CD4-positive, alpha-beta T cell (primary cell): Measurements from ENCODE around the gene ALG12. TPM values are rescaled to one million over a fixed set of nuclear protein-coding genes. Genes with fewer than 3 reads are reported as not detected.

Experiments
- ATAC-seq: fragments of 200-7000 bp; cut with Tn5 transposase; one replicate; pipeline ENCODE4 v1.10.0; 2022; ENCODE audit warnings: mild to moderate bottlenecking; ENCODE audit not compliant: poor library complexity
- CTCF ChIA-PET: fragments of 350-600 bp; sonication (Branson Sonifier 250); formaldehyde crosslinking; loops from one replicate; lab custom pipeline; 2021; ENCODE audit warnings: antibody characterized with exemption, inconsistent platforms; lab: Charles Lee
- POLR2A ChIA-PET: fragments of 350-600 bp; sonication (Branson Sonifier 250); formaldehyde crosslinking; loops from one replicate; lab custom pipeline; 2021; ENCODE audit warnings: antibody characterized with exemption, inconsistent platforms; lab: Charles Lee
- DNase-seq, 14 experiments: peaks; one replicate each; pipeline ENCODE4 v3.0.0-alpha.2; 2013 to 2020; ENCODE audit warnings: mixed read lengths in 2 of 14
- H3K27ac ChIP-seq, 2 donors: one replicate each; pipeline versions ENCODE4 v1.5.1 to v1.7.0; 2013; ENCODE audit warnings: low read length in 2 of 2, low read depth in 1 of 2, mild to moderate bottlenecking in 1 of 2
- H3K27me3 ChIP-seq, 2 experiments: 1 replicate in 1 of 2; 2 replicates in 1 of 2; pipeline versions ENCODE4 v1.6.1 to v1.7.0; 2013; ENCODE audit warnings: low read length in 2 of 2, control low read depth in 1 of 2, mild to moderate bottlenecking in 1 of 2, moderate library complexity in 1 of 2; ENCODE audit not compliant: insufficient read depth in 2 of 2, control insufficient read depth in 1 of 2
- H3K36me3 ChIP-seq: one replicate; pipeline ENCODE4 v1.6.1; 2013; ENCODE audit warnings: low read length, control low read depth; ENCODE audit not compliant: insufficient read depth
- H3K4me1 ChIP-seq: one replicate; pipeline ENCODE4 v1.6.1; 2013; ENCODE audit warnings: low read length, control low read depth; ENCODE audit not compliant: insufficient read depth
- H3K4me3 ChIP-seq: one replicate; pipeline ENCODE4 v1.5.1; 2013; ENCODE audit warnings: mild to moderate bottlenecking, low read length, moderate library complexity
- H3K9me3 ChIP-seq, 2 experiments: 1 replicate in 1 of 2; 2 replicates in 1 of 2; pipeline versions ENCODE4 v1.6.1 to v1.7.0; 2013; ENCODE audit warnings: low read length in 2 of 2, mild to moderate bottlenecking in 2 of 2, control low read depth in 1 of 2, moderate library complexity in 1 of 2; ENCODE audit not compliant: control insufficient read depth in 1 of 2, insufficient read depth in 1 of 2
- H3K27ac Mint-ChIP-seq: one replicate; pipeline ENCODE4 v1.8.0; 2020; ENCODE audit warnings: mixed read lengths
- H3K27me3 Mint-ChIP-seq: one replicate; pipeline ENCODE4 v1.8.0; 2021; ENCODE audit warnings: mixed read lengths
- H3K36me3 Mint-ChIP-seq: one replicate; pipeline ENCODE4 v1.8.0; 2021; ENCODE audit warnings: low read depth, mixed read lengths
- H3K4me1 Mint-ChIP-seq: one replicate; pipeline ENCODE4 v1.8.0; 2021; ENCODE audit warnings: low read depth, mixed read lengths
- H3K4me3 Mint-ChIP-seq: one replicate; pipeline ENCODE4 v1.8.0; 2020; ENCODE audit warnings: mild to moderate bottlenecking, mixed read lengths
- H3K9me3 Mint-ChIP-seq: one replicate; pipeline ENCODE4 v1.8.0; 2020; ENCODE audit warnings: mixed read lengths
- intact Hi-C, 2 experiments: fragments of 100-400 bp; cut with DNase I in 1 of 2; cut with micrococcal nuclease in 1 of 2; formaldehyde crosslinking; loops; one replicate each; pipeline versions ENCODE4 v1.15.1 to v1.9.0; 2023 to 2025; cut with DNase I, micrococcal nuclease
- total RNA-seq, 174 experiments: library from RNA in 2 of 174; stranded (reverse) in 2 of 174; gene quantifications; one replicate each; pipeline ENCODE4 v1.2.3 and lab custom pipeline; 2021 to 2026
- TF ChIP-seq, protein P1 (sequence below): fragments of 200-600 bp; IDR thresholded peaks from one replicate; pipeline ENCODE4 v1.8.0; 2022; ENCODE audit warnings: antibody characterized with exemption, mild to moderate bottlenecking

The ALG12 gene
- total RNA-seq, 2 experiments from 2014 or later, result 13.5 to 14.6 TPM

DNA sequence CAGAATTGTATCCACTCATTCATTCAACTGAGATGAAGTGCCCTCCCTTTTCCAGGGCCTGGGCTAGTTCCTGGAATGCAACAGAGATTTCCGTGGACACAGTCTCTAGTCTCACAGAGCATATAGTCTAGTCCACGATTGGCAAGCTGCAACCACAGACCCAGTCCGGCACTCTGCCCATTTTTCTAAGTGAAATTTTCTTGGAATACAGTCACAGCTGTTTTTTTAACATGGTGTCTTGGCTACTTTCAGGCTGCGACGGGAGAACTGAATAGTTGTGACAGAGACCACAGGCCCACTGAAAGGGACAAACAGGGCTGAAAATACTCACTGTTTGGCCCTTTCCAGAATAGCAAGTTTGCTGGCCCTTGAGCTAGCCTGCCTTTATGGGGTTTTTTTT lies 29.2 kb downstream of the ALG12 start:
- H3K9me3 Mint-ChIP-seq, result peaks cover 4% of the 10 kb centered on the region
- ChIA-PET CTCF (no interaction called here), POLR2A (no interaction called here)
- H3K36me3 ChIP-seq, result peaks cover 61% of the 10 kb centered on the region
- intact Hi-C loops, result no loop called here
- no peak for ATAC-seq
- no peak overlapping the region for H3K4me3 ChIP-seq
- DNase-seq, result no peak
- peaks cover 7% of the 10 kb centered on the region for H3K4me1 Mint-ChIP-seq
- no peaks in the 10 kb centered on the region for H3K4me1 ChIP-seq
- H3K27me3 ChIP-seq, result no peaks in the 10 kb centered on the region
- H3K27ac Mint-ChIP-seq, result no peak overlapping the region
- H3K4me3 Mint-ChIP-seq, result no peak overlapping the region
- peaks cover 88% of the 10 kb centered on the region for H3K36me3 Mint-ChIP-seq
- H3K27ac ChIP-seq, result no peak overlapping the region
- no peaks in the 10 kb centered on the region for H3K27me3 Mint-ChIP-seq
- TF ChIP-seq, protein P1, sequence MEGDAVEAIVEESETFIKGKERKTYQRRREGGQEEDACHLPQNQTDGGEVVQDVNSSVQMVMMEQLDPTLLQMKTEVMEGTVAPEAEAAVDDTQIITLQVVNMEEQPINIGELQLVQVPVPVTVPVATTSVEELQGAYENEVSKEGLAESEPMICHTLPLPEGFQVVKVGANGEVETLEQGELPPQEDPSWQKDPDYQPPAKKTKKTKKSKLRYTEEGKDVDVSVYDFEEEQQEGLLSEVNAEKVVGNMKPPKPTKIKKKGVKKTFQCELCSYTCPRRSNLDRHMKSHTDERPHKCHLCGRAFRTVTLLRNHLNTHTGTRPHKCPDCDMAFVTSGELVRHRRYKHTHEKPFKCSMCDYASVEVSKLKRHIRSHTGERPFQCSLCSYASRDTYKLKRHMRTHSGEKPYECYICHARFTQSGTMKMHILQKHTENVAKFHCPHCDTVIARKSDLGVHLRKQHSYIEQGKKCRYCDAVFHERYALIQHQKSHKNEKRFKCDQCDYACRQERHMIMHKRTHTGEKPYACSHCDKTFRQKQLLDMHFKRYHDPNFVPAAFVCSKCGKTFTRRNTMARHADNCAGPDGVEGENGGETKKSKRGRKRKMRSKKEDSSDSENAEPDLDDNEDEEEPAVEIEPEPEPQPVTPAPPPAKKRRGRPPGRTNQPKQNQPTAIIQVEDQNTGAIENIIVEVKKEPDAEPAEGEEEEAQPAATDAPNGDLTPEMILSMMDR, result no peak
- H3K9me3 ChIP-seq, result peaks cover 0 to 17% of the 10 kb centered on the region in 2 experiments

DNA sequence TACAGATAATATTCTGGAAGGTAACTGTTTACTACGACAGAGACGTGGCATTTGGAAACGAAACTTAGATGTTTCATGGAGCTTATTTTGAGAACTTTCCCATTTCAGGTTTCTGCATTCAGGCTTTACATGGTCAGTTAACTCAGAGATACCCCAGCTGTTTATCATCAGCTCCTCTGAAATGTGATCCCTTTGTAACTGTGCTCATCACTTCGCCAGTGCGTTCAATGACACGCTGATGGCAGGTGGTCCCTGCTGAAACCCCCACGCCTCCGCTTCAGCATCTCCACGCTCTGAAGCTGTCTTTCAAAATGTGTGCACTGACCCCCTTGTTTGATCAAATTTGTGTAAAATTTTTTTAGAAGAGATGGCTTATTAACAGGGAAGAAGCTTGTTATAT lies 30.5 kb downstream of the ALG12 start:
- DNase-seq (no peak), ATAC-seq (no peak)
- intact Hi-C loops, result no loop called here
- ChIA-PET POLR2A (interaction anchor here (0.6 kb wide), 1 partner anchor 31 kb away, joined by 3 read pairs; the partner anchor contains the start of gene CRELD2), CTCF (no interaction called here)
- Mint-ChIP-seq H3K4me3 (no peak overlapping the region), H3K9me3 (peaks cover 4% of the 10 kb centered on the region), H3K4me1 (peaks cover 12% of the 10 kb centered on the region), H3K27me3 (no peaks in the 10 kb centered on the region), H3K36me3 (peaks cover 86% of the 10 kb centered on the region), H3K27ac (no peak overlapping the region)
- Histone ChIP-seq H3K4me3 (no peak overlapping the region), H3K36me3 (peaks cover 70% of the 10 kb centered on the region), H3K27me3 (no peaks in the 10 kb centered on the region), H3K27ac (no peak overlapping the region), H3K4me1 (no peaks in the 10 kb centered on the region), H3K9me3 (peaks cover 0 to 13% of the 10 kb centered on the region in 2 experiments)
- TF ChIP-seq, protein P1, result no peak

DNA sequence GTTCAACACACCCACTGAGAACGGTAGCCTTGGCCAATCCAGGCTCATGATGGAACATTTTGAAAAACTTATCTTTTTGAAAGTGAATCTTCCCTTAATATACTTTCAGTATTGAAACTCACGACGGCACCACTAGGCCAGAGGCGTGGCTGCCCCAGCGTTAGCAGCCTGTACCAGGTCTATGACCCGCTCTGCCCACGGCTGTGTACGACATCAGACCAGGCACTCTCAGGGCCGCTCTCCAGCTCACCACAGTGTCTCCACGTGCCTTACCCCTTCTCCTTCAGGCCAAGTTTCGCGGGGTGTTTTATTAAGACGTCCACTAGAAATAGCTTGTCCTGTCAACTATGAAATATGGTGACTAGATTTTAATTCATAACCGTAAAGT lies 31.2 kb downstream of the ALG12 start:
- DNase-seq (no peak), ATAC-seq (no peak)
- Histone ChIP-seq H3K27ac (no peak overlapping the region), H3K4me3 (no peak overlapping the region), H3K27me3 (no peaks in the 10 kb centered on the region), H3K9me3 (peaks cover 0 to 9% of the 10 kb centered on the region in 2 experiments), H3K4me1 (no peaks in the 10 kb centered on the region), H3K36me3 (peaks cover 65% of the 10 kb centered on the region)
- TF ChIP-seq, protein P1, result no peak
- Mint-ChIP-seq H3K4me3 (no peak overlapping the region), H3K9me3 (peaks cover 4% of the 10 kb centered on the region), H3K27ac (no peak overlapping the region), H3K27me3 (no peaks in the 10 kb centered on the region), H3K36me3 (peaks cover 81% of the 10 kb centered on the region), H3K4me1 (peaks cover 18% of the 10 kb centered on the region)
- POLR2A ChIA-PET, result no interaction called here
- CTCF ChIA-PET, result no interaction called here
- intact Hi-C loops, result no loop called here
